ENCODE results near the gene CCNL1.

The CCNL1 gene

GRCh38 chr3:157101486-157101885, 58.5 kb downstream of the CCNL1 start:
- DNase-seq: no peak

- DNase-seq: no peak
Measured at GRCh38 chr3:157100608-157101396, 59.1 kb downstream of the CCNL1 start.

- DNase-seq: no peak
Measured at GRCh38 chr3:157100096-157100477, 59.9 kb downstream of the CCNL1 start.

GRCh38 chr3:157099326-157100095, 60.4 kb downstream of the CCNL1 start:
- DNase-seq: no peak

GRCh38 chr3:157098823-157099185, 61.1 kb downstream of the CCNL1 start:
- DNase-seq: no peak

- no peak for DNase-seq
Measured at GRCh38 chr3:157098121-157098822, 61.7 kb downstream of the CCNL1 start.
